GM13977 (cell line): ENCODE results near the gene VPS37C.
"Not testable (repeated sequence)": the region's sequence is repeated elsewhere in the genome, so short reads cannot be mapped to it uniquely, and the experiment has no call there.

ENCODE experiments used
- DNase-seq: peaks from one replicate; pipeline ENCODE4 v3.0.0; 2012; ENCODE audit warnings: low spot score
- in situ Hi-C: fragments of 300-500 bp; cut with MboI; formaldehyde crosslinking; loops from one replicate; pipeline ENCODE4 v1.12.0; 2022; ENCODE audit warnings: low sequenced_read_pairs, low pct_unique_long_range_greater_than_20kb, mixed read lengths, inconsistent platforms; ENCODE audit not compliant: unreplicated experiment
- TF ChIP-seq, protein P1 (sequence below): IDR thresholded peaks from 2 replicates; pipeline ENCODE4 v1.5.1; 2012; ENCODE audit warnings: mild to moderate bottlenecking, control low read depth; ENCODE audit not compliant: insufficient read depth; ENCODE audit errors: extremely low read depth, missing control alignments

VPS37C gene

DNA sequence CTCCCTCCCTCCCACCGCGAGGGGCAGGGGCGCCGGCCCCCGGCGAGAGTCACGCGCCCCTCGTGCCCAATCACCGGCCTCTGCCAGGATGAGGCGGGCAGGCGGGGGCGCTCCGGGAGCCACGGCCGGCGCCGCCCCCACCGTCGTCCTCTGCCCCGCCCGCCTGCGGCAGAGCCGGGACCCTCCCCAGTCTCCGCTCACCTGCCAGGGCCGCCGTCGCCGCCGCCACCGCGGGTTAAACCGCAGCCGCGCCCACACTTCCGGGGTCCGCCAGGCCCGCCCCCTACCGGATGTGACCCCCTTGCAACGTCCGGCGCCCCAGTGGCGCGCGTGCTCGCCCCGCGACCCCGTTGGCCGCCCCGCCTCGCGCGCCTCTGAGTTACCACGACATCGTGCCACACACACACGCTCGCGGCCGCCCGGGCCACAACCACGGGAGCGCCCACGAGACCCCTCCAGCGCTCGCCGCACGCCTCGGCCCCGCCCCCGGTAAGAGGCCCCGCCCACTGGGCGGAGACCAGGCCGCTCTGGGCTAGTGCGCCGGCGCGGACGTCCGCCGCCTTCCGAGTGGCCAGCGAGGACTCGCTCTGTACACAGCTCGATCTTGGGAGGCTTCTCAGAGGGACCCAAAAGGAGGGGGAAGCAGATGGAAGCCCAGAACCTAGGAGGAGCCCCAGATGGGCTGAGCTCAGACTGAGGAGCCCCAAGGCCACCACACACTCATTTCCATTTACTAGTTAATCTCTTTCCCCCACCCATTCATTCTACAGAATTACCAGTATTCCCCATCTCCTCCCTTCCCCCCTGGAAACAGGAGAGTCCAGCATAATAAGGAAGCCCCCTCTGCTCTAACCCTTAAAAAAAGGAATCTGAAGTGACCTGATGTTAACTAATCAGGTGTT, at the start of gene VPS37C:
Gene VPS37C (minus strand): TSS at position 237 of the 902 bp plus-strand sequence. CDS start 22,597 bp downstream, outside the sequence.
- DNase-seq, result peak; percentile 98
- TF ChIP-seq, protein P1, sequence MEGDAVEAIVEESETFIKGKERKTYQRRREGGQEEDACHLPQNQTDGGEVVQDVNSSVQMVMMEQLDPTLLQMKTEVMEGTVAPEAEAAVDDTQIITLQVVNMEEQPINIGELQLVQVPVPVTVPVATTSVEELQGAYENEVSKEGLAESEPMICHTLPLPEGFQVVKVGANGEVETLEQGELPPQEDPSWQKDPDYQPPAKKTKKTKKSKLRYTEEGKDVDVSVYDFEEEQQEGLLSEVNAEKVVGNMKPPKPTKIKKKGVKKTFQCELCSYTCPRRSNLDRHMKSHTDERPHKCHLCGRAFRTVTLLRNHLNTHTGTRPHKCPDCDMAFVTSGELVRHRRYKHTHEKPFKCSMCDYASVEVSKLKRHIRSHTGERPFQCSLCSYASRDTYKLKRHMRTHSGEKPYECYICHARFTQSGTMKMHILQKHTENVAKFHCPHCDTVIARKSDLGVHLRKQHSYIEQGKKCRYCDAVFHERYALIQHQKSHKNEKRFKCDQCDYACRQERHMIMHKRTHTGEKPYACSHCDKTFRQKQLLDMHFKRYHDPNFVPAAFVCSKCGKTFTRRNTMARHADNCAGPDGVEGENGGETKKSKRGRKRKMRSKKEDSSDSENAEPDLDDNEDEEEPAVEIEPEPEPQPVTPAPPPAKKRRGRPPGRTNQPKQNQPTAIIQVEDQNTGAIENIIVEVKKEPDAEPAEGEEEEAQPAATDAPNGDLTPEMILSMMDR, result no peak
- in situ Hi-C loops, result no loop called here

DNA sequence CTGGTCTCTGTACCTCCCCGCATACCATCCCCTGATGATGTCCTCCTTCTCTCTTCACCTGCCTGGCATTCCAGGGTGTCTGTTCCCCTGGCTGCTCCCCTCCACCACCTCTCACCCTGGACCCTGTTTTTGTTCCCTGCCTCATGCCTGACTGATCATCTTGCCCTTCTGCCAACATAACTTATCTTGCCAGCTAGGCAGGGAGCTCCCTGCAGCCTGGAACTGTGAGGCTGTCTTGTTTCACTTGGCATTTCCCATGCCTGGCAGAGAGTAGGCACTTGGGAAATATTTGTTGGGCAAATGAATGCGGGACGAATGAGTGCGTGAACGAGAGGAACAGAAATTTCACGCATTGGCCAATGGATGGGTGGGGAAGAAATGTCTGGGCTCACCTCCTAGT, 49.4 kb upstream of the VPS37C start:
- DNase-seq, in situ Hi-C loops: not testable (repeated sequence)

DNA sequence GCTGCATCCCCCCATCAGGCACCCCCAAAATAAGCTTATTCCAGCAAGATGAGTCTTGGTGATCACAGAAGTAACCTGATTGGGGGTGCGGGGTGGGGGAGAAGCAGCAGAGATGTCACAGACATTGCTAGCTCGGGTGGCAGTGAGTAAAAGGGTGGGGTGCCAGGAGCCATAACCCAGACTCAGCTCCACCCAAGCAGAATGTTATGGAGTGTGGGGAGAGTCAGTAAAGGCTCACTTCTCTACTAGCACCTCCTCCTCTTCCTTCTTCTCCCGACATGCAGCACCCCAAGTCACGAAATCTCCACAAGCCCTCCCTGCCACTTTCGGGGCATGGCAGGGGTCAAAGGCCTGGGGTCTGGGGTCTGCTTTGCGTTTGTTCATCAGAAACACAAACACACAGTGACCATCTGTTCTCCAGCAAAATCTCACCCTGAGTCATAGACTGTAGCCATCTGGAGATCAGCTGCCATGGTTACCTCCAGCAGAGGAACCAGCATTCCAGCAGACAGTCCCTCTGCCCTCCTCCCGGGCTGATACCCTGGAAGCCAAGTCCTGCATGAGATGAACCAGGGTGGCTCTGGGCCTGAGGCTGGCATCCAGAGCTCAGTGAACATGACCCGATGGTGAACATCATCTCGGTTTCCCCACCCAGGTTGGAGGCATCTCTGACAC, 46.5 kb upstream of the VPS37C start:
- in situ Hi-C loops, DNase-seq: not testable (repeated sequence)

DNA sequence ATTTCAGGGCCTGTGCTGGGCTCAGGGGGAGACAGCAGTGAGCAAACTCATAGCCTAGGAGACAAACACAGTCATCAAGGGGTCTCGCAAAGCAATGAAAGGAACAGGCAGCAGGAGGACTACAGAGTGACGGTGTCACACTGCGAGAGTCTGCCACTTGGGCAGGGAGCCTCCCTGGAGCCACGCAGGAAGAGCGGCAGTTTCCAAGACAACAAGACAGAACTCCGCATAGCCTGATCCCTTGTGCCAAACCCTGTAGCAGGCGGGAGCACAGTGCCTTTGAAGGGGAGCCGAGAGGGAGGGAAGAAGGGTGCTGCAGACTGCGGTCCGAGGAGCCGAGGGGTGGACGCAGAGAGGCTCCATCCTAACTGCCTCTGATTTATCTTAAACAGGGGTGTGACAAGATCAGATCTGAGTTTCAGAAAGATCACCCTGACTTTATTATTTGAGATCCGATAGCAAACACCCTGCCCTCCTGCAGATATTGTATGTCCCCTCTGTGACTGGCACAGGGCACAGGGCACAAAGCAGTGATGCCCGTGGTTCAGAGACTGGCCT, 43.4 kb upstream of the VPS37C start:
- DNase-seq, in situ Hi-C loops: not testable (repeated sequence)

DNA sequence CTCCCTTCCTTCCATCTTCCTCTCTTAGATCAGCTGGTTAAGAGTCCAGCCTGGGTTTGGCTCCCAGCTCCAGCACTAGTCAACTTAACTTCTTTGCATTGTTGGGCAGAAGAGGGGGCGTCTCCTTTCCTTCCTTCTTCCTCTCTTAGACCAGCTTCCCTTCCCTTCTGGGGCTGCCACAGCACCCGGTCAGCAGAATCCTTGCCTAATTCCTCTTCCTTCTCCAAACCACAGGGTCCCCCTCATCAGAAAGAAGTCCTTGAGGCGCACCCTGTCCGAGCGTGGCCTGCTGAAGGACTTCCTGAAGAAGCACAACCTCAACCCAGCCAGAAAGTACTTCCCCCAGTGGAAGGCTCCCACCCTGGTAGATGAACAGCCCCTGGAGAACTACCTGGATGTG, 42.6 kb upstream of the VPS37C start:
- in situ Hi-C loops, DNase-seq: not testable (repeated sequence)

DNA sequence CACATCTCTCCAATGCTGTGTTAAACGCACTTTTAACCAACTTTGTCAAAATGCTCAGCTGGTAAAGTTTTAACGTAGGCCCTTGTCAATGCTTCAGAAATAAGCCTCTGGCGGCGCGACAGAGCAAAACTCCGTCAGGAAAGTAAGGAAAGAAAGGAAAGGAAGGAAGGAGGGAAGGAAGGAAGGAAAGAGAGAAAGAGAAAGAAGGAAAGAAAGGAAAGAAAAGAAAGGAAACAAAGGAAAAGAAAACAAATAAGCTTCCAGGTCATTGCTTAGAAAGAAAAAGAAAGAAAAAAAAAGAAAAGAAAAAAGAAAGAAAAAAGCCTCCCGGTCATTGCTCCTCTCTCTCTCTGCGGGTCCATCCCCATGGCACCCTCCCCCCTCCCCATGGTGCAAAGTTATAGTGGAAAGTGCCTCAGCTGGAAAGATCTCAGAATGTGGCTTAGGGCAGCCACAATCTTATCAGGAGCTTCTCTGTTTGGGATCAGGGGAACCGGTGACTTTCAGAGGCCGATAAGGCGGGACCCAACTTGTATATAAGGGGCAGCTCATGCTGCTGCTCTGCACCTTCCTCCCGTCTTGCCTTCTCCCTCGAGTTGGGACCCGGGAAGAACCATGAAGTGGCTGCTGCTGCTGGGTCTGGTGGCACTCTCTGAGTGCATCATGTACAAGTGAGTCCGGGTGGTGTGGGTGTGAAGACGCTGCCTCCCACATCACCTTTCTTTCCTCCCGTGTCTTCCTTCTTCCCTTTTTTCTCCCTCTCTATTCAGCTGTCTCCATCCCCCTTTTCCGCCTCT, 41.9 kb upstream of the VPS37C start, which contains the start of gene PGA3:
Gene PGA3 (plus strand): TSS at position 566 of the 797 bp plus-strand sequence. CDS start 50 bp downstream, at position 616.
- in situ Hi-C loops, DNase-seq: not testable (repeated sequence)

DNA sequence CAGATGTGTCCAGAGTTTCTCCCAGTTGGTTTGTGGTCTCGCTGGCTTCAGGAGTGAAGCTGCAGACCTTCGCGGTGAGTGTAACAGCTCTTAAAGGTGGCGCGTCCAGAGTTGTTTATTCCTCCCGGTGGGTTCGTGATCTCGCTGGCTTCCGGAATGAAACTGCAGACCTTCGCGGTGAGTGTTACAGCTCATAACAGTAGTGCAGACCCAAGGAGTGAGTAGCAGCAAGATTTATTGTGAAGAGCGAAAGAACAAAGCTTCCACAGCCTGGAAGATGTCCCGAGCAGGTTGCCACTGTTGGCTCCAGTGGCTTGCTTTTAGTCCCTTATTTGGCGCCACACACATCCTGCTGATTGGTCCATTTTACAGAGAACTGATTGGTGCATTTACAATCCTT, 40.2 kb upstream of the VPS37C start:
- in situ Hi-C loops, result no loop called here
- no peak for DNase-seq
- TF ChIP-seq, protein P1, result no peak

DNA sequence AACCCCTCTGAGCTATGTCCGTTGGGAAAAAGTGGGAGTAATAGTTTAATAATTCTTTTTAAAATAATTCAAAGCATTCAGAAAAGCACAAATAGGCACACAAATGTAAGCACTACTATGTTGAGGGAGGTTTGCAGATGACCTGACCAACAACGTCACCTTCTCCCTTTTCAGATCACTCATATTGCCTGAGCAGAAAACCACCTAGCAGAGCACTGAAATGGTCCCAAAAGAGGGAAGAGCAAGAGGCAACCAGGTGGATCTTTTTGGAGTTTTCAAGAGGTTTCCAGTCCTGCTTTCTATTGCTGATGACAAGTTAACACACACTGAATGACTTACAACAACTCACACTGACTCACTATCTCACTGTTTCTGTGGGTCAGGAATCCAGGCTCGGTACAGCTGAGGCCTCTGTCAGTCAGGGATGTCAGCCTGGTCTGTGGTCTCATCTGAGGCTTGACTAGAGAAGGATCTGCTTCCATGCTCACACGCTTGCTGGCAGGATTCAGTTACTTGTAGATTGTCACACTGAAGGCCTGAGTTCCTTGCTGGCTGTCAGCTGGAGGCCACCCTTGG, 37.8 kb upstream of the VPS37C start:
- TF ChIP-seq, protein P1, result no peak
- no peak for DNase-seq
- in situ Hi-C loops, result loop anchor here (5.0 to 25.0 kb wide), 2 partner anchors 68 to 362 kb away; partner anchors contain the start of gene CCDC86
